ENCODE data around the gene BACH2. TPM values are rescaled to one million over a fixed set of nuclear protein-coding genes. Genes with fewer than 3 reads are reported as not detected.

Gene BACH2
- total and polyA plus RNA-seq, 2 of the 4 experiments (the other 2 are of a cell fraction), result 1.3 to 1.4 TPM

GRCh38 chr6:90035047-90035723, 261.5 kb downstream of the BACH2 start:
- POLR2A ChIA-PET (ENCODE audit: unreplicated experiment), result no interaction called here
- no peak overlapping the region for H3K27ac ChIP-seq (ENCODE audit: insufficient read depth, low read length)

More at GRCh38 chr6:90035047-90035723, 261.5 kb downstream of the BACH2 start:
- no peaks in the 10 kb centered on the region for H4K20me1 ChIP-seq (ENCODE audit: insufficient read depth, low read length)
- H4K8ac ChIP-seq (ENCODE audit: low read depth in 2 of 2, low read length in 2 of 2), result no peak overlapping the region
- intact Hi-C loops (cut with micrococcal nuclease) (no loop called here), in situ Hi-C loops (cut with MboI; ENCODE audit: low sequenced_read_pairs) (no loop called here), dilution Hi-C loops (cut with HindIII; ENCODE audit: low sequenced_read_pairs, unreplicated experiment) (no loop called here)
- H3K18ac ChIP-seq (ENCODE audit: low read depth, low read length), result no peak overlapping the region
- H2BK20ac ChIP-seq (ENCODE audit: low read depth, low read length), result no peak overlapping the region
- no peak overlapping the region for H2AFZ ChIP-seq (replicated peaks; ENCODE audit: low read length, poor library complexity)
- no peak overlapping the region for H4K5ac ChIP-seq (ENCODE audit: low read depth, low read length)
- BruUV-seq (replicated peaks), result no TSS peak
- CTCF ChIA-PET, result interaction anchor here (0.6 kb wide), 1 partner anchor 985 kb away, joined by 3 read pairs; no protein-coding TSS in a partner anchor
- H3K79me1 ChIP-seq (ENCODE audit: low read depth in 1 of 2, low read length in 2 of 2), result no peaks in the 10 kb centered on the region
- no peak overlapping the region for H2AK5ac ChIP-seq (ENCODE audit: low read depth, low read length)
- H3K4me3 ChIP-seq (ENCODE audit: insufficient read depth, low read depth, low read length), result no peak overlapping the region
- H3K27me3 ChIP-seq (ENCODE audit: control insufficient read depth, insufficient read depth, low read length), result no peaks in the 10 kb centered on the region
- no peak overlapping the region for H2BK5ac ChIP-seq (ENCODE audit: low read depth, low read length, poor library complexity, severe bottlenecking)
- no peak overlapping the region for H3K23ac ChIP-seq (ENCODE audit: low read depth, low read length)
- H2AK9ac ChIP-seq (replicated peaks; ENCODE audit: low read depth, low read length, poor library complexity), result no peak overlapping the region
- TF ChIP-seq CHD1 (IDR thresholded peaks at IDR 0.05; ENCODE audit: low read depth, low read length), result no peak
- TF ChIP-seq CTCF (conservative IDR thresholded peaks at IDR 0.05; ENCODE audit: low read depth, low read length), result no peak
- TF ChIP-seq USF2 (IDR thresholded peaks at IDR 0.05; ENCODE audit: low read depth, low read length), result no peak
- TF ChIP-seq CEBPB (IDR thresholded peaks at IDR 0.05; ENCODE audit: low read depth, low read length), result no peak
- TF ChIP-seq POLR2A (IDR thresholded peaks at IDR 0.05; ENCODE audit: low read depth, low read length), result no peak
- TF ChIP-seq MAZ (IDR thresholded peaks at IDR 0.05; ENCODE audit: borderline replicate concordance, low read depth, low read length), result no peak
- TF ChIP-seq RCOR1 (IDR thresholded peaks at IDR 0.05; ENCODE audit: insufficient replicate concordance, low read length), result no peak
- no peak for TF ChIP-seq RAD21 (IDR thresholded peaks at IDR 0.05; ENCODE audit: low read length)
- no peak for TF ChIP-seq ELK1 (IDR thresholded peaks at IDR 0.05; ENCODE audit: borderline replicate concordance, low read depth, low read length)
- no peak for TF ChIP-seq SMC3 (IDR thresholded peaks at IDR 0.05; ENCODE audit: low read depth, low read length)
- no peak for TF ChIP-seq RFX5 (IDR thresholded peaks at IDR 0.05; ENCODE audit: low read depth, low read length)
- no peak overlapping the region for H4K91ac ChIP-seq (ENCODE audit: insufficient read depth, low read depth, low read length)
- no peak overlapping the region for H2BK120ac ChIP-seq (ENCODE audit: low read depth, low read length)
- no peaks in the 10 kb centered on the region for H3K36me3 ChIP-seq (ENCODE audit: control insufficient read depth, insufficient read depth, low read length)
- no peak overlapping the region for H3K9ac ChIP-seq (ENCODE audit: low read depth, low read length)
- no CpG with 5 or more reads among the region's 3 CpGs for WGBS, 2 experiments (ENCODE audit: extremely low coverage in 2 of 2, insufficient read length in 1 of 2)
- no peak overlapping the region for H3K14ac ChIP-seq (replicated peaks; ENCODE audit: low read depth, low read length)
- no peak overlapping the region for H2BK15ac ChIP-seq (ENCODE audit: low read depth, low read length)
- H3K9me1 ChIP-seq (ENCODE audit: insufficient read depth, low read length), result no peaks in the 10 kb centered on the region
- no peak overlapping the region for H3K4ac ChIP-seq (ENCODE audit: low read depth, low read length)
- H3K56ac ChIP-seq (ENCODE audit: extremely low read depth, insufficient read depth, low read length), result no peak overlapping the region
- ATAC-seq (ENCODE audit: low read depth) (peak; percentile 29; the same call in 1 of the 2 replicates), DNase-seq (no peak)
- no peak overlapping the region for H3K4me2 ChIP-seq (ENCODE audit: low read depth, low read length)
- no peaks in the 10 kb centered on the region for H3K9me3 ChIP-seq (ENCODE audit: control insufficient read depth, insufficient read depth, low read length)
- peaks cover 2% of the 10 kb centered on the region; the same call in 1 of the 2 replicates for H3K4me1 ChIP-seq (ENCODE audit: control insufficient read depth, insufficient read depth, low read length)
